HFFc6 (cell line): Measurements from ENCODE around the gene SLC43A3. TPM values are rescaled to one million over a fixed set of nuclear protein-coding genes. Genes with fewer than 3 reads are reported as not detected.
"Not testable (repeated sequence)": the region's sequence is repeated elsewhere in the genome, so short reads cannot be mapped to it uniquely, and the experiment has no call there.

Experiments used
- DNase-seq: peaks from one replicate; pipeline ENCODE4 v3.0.0-alpha.2; 2018
- H3K27ac Mint-ChIP-seq: 2 replicates; pipeline ENCODE4 v1.8.0; 2020; ENCODE audit warnings: mild to moderate bottlenecking, mixed read lengths
- H3K27me3 Mint-ChIP-seq: 2 replicates; pipeline ENCODE4 v1.8.0; 2021; ENCODE audit warnings: mild to moderate bottlenecking, moderate library complexity, mixed read lengths; ENCODE audit not compliant: insufficient read depth
- H3K36me3 Mint-ChIP-seq: 2 replicates; pipeline ENCODE4 v1.8.0; 2021; ENCODE audit warnings: low read depth, mixed read lengths
- H3K4me1 Mint-ChIP-seq: 2 replicates; pipeline ENCODE4 v1.8.0; 2020; ENCODE audit warnings: low read depth, mixed read lengths
- H3K4me3 Mint-ChIP-seq: 2 replicates; pipeline ENCODE4 v1.8.0; 2020; ENCODE audit warnings: mild to moderate bottlenecking, moderate library complexity, mixed read lengths
- H3K9me3 Mint-ChIP-seq: 2 replicates; pipeline ENCODE4 v1.8.0; 2020; ENCODE audit warnings: mild to moderate bottlenecking, mixed read lengths
- total RNA-seq, 6 experiments: library from RNA; stranded (reverse); fragmentation: NEBNext Ultra II Directional; extraction: Animal tissue kit (Norgen Biotek cat#: 25700); gene quantifications; 2 replicates in 1 of 6; 3 replicates in 5 of 6; pipeline ENCODE4 v1.2.3, GENCODE V29; 2021
- TF ChIP-seq, protein P1 (sequence below): fragments of 200-600 bp; sonication (generic); IDR thresholded peaks from 2 replicates; pipeline ENCODE4 v1.5.0; 2021; ENCODE audit warnings: antibody characterized with exemption, mild to moderate bottlenecking

Gene SLC43A3
- total RNA-seq, 6 experiments from 2014 or later = 2.1 to 18.7 (median 15.8) TPM

- peaks cover 9% of the 10 kb centered on the region for H3K27me3 Mint-ChIP-seq
Observed at GRCh38 chr11:57446055-57446454, 19.1 kb upstream of the SLC43A3 start.

GRCh38 chr11:57445122-57445394 is 18.1 kb upstream of the SLC43A3 start:
- not testable (repeated sequence) for H3K27me3 Mint-ChIP-seq, H3K36me3 Mint-ChIP-seq, H3K9me3 Mint-ChIP-seq, H3K4me3 Mint-ChIP-seq, DNase-seq, H3K27ac Mint-ChIP-seq
- peaks cover 11% of the 10 kb centered on the region for H3K4me1 Mint-ChIP-seq

More at GRCh38 chr11:57446055-57446454, 19.1 kb upstream of the SLC43A3 start:
- no peak for DNase-seq
- Mint-ChIP-seq H3K4me3 (no peak overlapping the region), H3K9me3 (no peaks in the 10 kb centered on the region), H3K27ac (no peak overlapping the region), H3K36me3 (no peaks in the 10 kb centered on the region), H3K4me1 (peaks cover 11% of the 10 kb centered on the region)
- TF ChIP-seq, protein P1, sequence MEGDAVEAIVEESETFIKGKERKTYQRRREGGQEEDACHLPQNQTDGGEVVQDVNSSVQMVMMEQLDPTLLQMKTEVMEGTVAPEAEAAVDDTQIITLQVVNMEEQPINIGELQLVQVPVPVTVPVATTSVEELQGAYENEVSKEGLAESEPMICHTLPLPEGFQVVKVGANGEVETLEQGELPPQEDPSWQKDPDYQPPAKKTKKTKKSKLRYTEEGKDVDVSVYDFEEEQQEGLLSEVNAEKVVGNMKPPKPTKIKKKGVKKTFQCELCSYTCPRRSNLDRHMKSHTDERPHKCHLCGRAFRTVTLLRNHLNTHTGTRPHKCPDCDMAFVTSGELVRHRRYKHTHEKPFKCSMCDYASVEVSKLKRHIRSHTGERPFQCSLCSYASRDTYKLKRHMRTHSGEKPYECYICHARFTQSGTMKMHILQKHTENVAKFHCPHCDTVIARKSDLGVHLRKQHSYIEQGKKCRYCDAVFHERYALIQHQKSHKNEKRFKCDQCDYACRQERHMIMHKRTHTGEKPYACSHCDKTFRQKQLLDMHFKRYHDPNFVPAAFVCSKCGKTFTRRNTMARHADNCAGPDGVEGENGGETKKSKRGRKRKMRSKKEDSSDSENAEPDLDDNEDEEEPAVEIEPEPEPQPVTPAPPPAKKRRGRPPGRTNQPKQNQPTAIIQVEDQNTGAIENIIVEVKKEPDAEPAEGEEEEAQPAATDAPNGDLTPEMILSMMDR = no peak

GRCh38 chr11:57444362-57445121 is 17.6 kb upstream of the SLC43A3 start:
- Mint-ChIP-seq H3K27ac (0 out of 2 replicates have a peak overlapping the region, but pooled peaks have one; percentile 22), H3K27me3 (peaks cover 12% of the 10 kb centered on the region), H3K36me3 (no peaks in the 10 kb centered on the region), H3K4me3 (no peak overlapping the region), H3K4me1 (peaks cover 11% of the 10 kb centered on the region), H3K9me3 (no peaks in the 10 kb centered on the region)
- TF ChIP-seq, protein P1 = no peak
- DNase-seq = peak; percentile 54

- Mint-ChIP-seq H3K9me3 (no peaks in the 10 kb centered on the region), H3K27me3 (peaks cover 12% of the 10 kb centered on the region), H3K4me1 (peaks cover 11% of the 10 kb centered on the region), H3K27ac (no peak overlapping the region), H3K4me3 (no peak overlapping the region), H3K36me3 (no peaks in the 10 kb centered on the region)
- TF ChIP-seq, protein P1 = no peak
- DNase-seq = no peak
Observed at GRCh38 chr11:57440744-57441414, 14.0 kb upstream of the SLC43A3 start.

DNA sequence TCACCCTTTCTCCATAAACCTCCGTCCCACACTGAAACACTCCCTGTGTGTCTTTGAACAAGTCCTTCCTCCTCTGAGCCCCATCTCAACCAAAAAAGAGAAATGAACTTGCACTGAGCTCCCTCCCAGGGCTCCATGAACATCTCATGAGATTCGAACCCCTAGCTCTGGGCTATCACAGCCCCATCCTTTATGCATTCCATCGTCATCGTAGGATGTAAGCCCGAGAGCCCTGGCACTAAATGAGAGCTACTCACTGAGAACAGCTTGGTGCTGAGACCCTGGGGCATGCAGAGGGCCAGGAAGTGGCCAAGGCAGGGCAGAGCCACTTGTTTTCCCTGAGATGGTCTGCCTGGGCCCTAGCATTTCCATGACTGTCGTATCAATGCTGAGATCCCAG is 12.9 kb upstream of the SLC43A3 start:
- DNase-seq = no peak
- H3K4me3 Mint-ChIP-seq = no peak overlapping the region
- H3K36me3 Mint-ChIP-seq = no peaks in the 10 kb centered on the region
- TF ChIP-seq, protein P1 = no peak
- no peak overlapping the region for H3K27ac Mint-ChIP-seq
- H3K9me3 Mint-ChIP-seq = no peaks in the 10 kb centered on the region
- peaks cover 14% of the 10 kb centered on the region for H3K4me1 Mint-ChIP-seq
- H3K27me3 Mint-ChIP-seq = peaks cover 12% of the 10 kb centered on the region
